Measurements from ENCODE around the gene NRXN3. TPM values are rescaled to one million over a fixed set of nuclear protein-coding genes. Genes with fewer than 3 reads are reported as not detected.
A peak's percentile ranks its signal among the peaks of the same experiment; 100 is the strongest.

The NRXN3 gene
- total RNA-seq, 1 experiment from 2014 or later, result 1.1 TPM

DNA sequence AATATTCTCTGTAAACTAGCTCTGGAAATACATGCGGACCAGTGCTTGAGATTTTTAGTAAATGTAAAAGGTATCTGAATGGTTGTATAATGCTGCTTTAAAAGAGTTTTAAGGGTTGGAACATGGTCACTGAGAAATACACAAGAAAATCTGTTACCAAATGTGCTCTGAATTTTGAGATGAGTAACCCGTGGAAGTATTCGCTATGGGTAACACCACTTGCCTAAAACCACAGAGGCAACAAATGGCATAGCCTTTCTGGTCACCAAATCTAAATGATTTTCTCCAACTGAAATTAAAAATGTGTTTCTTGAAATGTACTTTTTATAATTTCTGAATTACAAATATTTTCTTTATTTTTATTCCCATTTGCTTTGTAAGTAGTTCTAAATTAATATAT lies 1295.5 kb downstream of the NRXN3 start:
- no peak for DNase-seq (ENCODE audit: low read depth)

- no peak for DNase-seq (ENCODE audit: low read depth)
Observed at GRCh38 chr14:79466938-79467527, 1296.9 kb downstream of the NRXN3 start.

DNA sequence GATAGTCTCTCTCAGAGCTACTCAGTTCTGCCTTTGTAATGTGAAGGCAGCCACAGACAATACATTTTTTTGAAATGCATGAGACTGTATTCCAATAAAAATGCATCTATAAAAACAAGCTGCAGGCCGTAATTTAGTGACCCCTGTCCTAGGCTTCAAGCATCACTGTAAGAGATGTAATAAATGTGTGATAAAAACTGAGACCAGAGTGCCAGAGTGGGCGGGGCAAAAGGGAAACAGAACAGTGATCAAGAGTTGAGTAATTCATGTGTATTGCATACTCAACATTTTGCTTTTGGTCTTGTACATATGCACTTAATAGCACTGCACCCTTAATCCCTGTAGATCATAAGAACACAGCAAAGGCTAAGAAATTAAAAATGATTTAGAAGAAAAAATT lies 1297.7 kb downstream of the NRXN3 start:
- DNase-seq (ENCODE audit: low read depth), result no peak

GRCh38 chr14:79468486-79468885 lies 1298.3 kb downstream of the NRXN3 start:
- DNase-seq (ENCODE audit: low read depth), result no peak

- no peak for DNase-seq (ENCODE audit: low read depth)
Observed at GRCh38 chr14:79473651-79474050, 1303.5 kb downstream of the NRXN3 start.

DNA sequence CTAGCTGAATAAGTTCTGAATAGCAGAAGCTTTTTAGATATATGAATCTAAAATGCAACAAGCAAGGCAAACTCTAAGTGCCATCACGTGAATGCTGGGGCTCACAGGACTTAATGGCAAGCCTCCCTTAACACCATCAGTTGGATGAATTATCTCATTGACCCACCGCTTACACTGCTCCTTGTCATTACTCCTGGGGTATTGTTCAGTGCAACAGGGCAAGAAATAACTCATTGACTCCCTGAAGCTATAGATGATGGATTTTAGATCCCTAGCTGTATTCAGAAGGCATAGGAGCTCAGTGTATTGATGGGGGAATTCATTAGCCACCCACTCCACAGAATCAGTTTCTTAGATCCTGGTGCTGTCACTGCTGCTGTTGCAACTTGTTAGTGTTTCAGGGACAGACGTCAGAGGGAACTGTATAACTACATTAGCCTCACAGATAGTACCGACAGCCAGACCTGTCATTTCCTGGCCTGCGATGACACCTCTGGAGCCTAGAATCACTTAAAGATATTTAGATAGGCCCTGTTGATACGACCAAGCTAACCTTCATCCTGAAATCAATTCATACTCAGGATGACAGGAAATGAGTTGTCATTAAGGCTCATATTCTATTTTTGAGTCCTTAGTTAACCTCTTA lies 1305.8 kb downstream of the NRXN3 start:
- no peak for DNase-seq (ENCODE audit: low read depth)

DNA sequence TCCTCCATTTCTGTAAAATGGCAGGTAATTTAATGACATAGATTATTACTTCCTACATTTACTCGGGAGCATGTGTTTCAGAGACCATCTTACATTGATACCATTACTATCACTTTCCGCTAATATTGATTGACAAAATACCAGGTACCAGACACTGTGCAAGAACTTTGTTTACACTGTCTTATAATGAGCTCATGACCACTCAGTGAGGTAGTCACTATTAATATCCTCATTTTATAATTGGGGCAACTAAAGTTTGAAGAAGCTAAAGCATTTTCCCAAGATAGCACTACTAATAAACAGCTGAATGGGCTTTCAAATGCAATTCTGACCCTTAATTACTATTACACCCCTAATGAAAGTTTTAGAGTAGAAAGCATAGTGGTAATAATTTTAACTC lies 1306.4 kb downstream of the NRXN3 start:
- DNase-seq (ENCODE audit: low read depth), result no peak

DNA sequence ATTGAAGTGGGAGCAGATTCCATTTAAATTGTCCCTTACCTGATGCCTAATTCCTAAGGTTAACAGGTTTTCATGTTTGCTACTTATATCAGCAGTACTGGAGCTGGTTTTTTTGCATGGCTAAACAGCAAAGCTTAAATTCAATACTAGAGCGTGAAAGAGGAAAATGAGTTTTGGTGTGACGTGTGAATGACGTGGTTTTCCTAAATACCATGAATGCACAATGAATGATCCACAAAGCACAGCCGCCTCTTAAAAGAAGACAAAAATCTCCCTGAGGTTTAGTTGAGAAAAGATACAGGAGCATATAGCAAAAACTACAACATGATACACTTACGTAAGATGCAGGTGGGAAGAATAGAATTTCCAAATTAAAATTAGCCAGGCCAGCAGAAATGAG lies 1310.0 kb downstream of the NRXN3 start:
- no peak for DNase-seq (ENCODE audit: low read depth)

GRCh38 chr14:79482825-79483224 lies 1312.7 kb downstream of the NRXN3 start:
- no peak for DNase-seq (ENCODE audit: low read depth)

- DNase-seq (ENCODE audit: low read depth), result peak; percentile 77
Observed at GRCh38 chr14:79483477-79484388, 1313.6 kb downstream of the NRXN3 start.

- no peak for DNase-seq (ENCODE audit: low read depth)
Observed at GRCh38 chr14:79487632-79488031, 1317.5 kb downstream of the NRXN3 start.

- no peak for DNase-seq (ENCODE audit: low read depth)
Observed at GRCh38 chr14:79491161-79491560, 1321.0 kb downstream of the NRXN3 start.

GRCh38 chr14:79493081-79493645 lies 1323.0 kb downstream of the NRXN3 start:
- no peak for DNase-seq (ENCODE audit: low read depth)

- DNase-seq (ENCODE audit: low read depth), result peak; percentile 5
Observed at GRCh38 chr14:79496701-79497100, 1326.5 kb downstream of the NRXN3 start.

DNA sequence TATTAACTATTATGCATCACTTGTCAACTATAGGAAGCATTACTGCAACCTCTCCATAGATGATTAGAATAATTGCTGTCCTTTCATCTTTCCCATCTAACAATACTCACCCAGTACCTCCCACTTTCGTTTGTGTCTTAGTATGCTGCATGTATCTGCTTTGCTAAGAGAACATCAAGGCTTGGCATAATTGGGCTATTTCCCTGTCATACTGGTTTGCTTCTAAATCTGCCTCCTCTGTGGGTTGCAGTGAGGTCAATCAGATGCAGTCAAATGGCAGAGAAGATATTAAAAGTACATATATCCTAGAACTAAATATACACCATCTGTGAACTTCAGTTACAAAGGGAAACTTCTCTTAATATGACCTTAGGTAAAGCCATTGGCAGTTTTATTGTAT lies 1330.3 kb downstream of the NRXN3 start:
- DNase-seq (ENCODE audit: low read depth), result no peak

DNA sequence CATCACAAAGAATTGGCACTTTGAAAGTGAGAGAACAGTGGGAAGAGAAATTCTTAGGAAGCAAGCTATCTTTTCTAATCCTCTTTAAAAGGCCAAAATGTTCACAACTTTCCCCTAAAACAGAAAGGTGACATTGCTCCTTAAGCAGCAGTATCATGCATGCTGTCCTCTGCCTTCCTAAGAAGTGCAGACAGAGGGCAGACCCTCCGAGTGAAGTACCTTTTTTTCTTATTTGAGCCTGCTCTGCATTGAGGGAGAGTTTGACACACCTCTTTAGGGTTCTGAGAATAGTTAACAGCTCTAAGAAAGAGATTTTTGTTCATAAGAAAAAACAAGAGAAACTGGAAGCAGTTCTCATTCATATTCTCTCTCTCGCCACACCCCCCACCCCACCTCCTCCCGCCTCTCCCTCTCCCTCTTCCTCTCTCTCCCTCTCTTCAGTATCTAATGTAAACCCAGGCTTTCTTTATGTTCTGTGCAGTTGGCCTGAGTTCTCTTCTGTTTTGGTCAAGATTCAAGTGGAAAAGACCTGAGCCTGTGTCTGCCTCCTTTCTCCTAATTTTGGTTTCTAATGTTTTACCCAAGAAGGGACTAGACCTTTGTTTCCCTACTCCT lies 1332.1 kb downstream of the NRXN3 start:
- DNase-seq (ENCODE audit: low read depth), result no peak

DNA sequence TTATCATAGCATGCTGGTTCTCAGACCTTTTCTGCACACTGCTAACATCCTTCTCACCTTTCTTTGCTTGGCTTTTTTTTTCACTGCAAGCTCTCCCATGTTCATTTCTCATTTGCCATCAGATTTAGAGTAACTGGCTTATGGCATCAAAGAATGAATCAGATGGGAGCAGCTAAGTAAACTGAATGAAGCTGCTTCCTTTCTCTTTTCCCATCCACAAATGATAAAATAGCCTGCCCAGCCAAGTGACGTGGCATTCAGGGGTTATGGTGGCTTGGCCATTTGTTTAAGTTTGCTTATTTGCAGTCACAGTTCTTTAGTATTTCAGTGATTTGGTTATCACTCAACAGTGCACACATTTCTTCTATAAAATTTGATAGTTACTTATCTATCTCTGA lies 1332.6 kb downstream of the NRXN3 start:
- no peak for DNase-seq (ENCODE audit: low read depth)

GRCh38 chr14:79510659-79511058 lies 1340.5 kb downstream of the NRXN3 start:
- DNase-seq (ENCODE audit: low read depth), result peak; percentile 42

- DNase-seq (ENCODE audit: low read depth), result no peak
Observed at GRCh38 chr14:79511146-79511545, 1341.0 kb downstream of the NRXN3 start.

- DNase-seq (ENCODE audit: low read depth), result no peak
Observed at GRCh38 chr14:79513446-79513845, 1343.3 kb downstream of the NRXN3 start.

DNA sequence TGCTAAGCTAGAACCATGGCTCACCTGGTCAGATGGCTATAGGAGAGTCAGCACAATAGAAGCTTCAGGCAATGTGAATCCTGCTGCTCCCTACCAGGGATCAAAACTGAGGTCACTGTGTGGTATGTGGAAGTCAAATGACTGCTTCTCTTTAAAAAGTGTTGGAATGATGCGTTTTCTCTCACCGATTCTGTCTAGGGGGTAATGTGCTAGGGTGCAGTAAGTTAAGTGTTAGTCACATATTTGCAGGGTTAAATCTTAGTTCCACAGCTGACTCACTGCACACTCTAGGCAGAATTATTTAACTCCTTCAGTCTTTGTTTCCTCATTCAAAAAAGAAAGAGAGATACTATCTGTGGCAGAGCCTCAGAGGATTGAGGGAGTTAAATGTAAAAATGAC lies 1344.5 kb downstream of the NRXN3 start:
- peak; percentile 88 for DNase-seq (ENCODE audit: low read depth)

DNA sequence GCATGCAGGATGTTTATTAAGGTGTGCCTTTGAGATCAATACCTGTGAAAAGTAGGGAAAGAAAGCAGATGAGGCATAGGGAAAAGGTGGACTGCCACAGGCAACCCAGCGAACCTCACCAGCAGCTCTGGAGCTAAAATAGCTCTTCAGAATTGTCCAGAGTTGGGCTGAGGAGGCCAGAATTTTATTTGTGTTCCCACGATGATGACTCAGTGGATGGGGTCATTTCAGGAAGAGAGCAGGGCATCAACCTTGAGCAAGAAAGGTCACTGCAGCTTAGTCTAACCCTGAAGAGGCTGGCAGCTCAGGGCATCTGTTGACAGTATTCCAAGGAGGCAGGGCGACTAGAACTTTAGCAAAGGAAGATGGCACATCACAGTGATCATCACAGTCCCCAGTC lies 1345.0 kb downstream of the NRXN3 start:
- peak; percentile 55 for DNase-seq (ENCODE audit: low read depth)

All from M059J (cell line).